Measurements from ENCODE around the gene SAP30BP. TPM values are rescaled to one million over a fixed set of nuclear protein-coding genes. Genes with fewer than 3 reads are reported as not detected.
A peak's percentile ranks its signal among the peaks of the same experiment; 100 is the strongest.

The SAP30BP gene
- total and polyA plus RNA-seq, 2 experiments from 2014 or later, result 44.9 to 97.9 TPM

GRCh38 chr17:75642182-75642783 is 24.9 kb upstream of the SAP30BP start:
- H3K27ac ChIP-seq (ENCODE audit: low read depth), result peak overlapping the region; percentile 94; the same call in 1 of the 2 replicates
- H3K4me3 ChIP-seq, result no peak overlapping the region
- TF ChIP-seq JUNB (IDR thresholded peaks at IDR 0.05; ENCODE audit: unreplicated experiment), result no peak
- no peaks in the 10 kb centered on the region for H3K27me3 ChIP-seq (ENCODE audit: insufficient read depth)
- H3K9me2 ChIP-seq (ENCODE audit: insufficient read depth), result 0 out of 2 replicates have a peak, but pooled peaks cover 3% of the 10 kb centered on the region
- Mint-ChIP-seq H3K27me3 (ENCODE audit: insufficient read depth, low read depth, poor library complexity) (peaks cover 7% of the 10 kb centered on the region), H3K36me3 (ENCODE audit: low read depth) (no peaks in the 10 kb centered on the region; the same call in 2 of the 3 replicates), H3K9me3 (no peaks in the 10 kb centered on the region), H3K27ac (peak overlapping the region; percentile 81), H3K4me3 (no peak overlapping the region), H3K4me1 (peaks cover 17% of the 10 kb centered on the region)
- H2AFZ ChIP-seq, result no peak overlapping the region
- H3K79me2 ChIP-seq (replicated peaks; ENCODE audit: insufficient read depth), result no peaks in the 10 kb centered on the region
- ATAC-seq (no peak), DNase-seq (ENCODE audit: low spot score) (no peak)
- no peaks in the 10 kb centered on the region; the same call in 1 of the 2 replicates for H3K36me3 ChIP-seq (ENCODE audit: insufficient read depth)
- peaks cover 16% of the 10 kb centered on the region for H3K4me1 ChIP-seq (ENCODE audit: insufficient read depth)
- peak overlapping the region; percentile 66 for H3K4me2 ChIP-seq
- H3F3A ChIP-seq (replicated peaks; ENCODE audit: low read depth), result no peaks in the 10 kb centered on the region
- H4K20me1 ChIP-seq (replicated peaks; ENCODE audit: insufficient read depth), result no peaks in the 10 kb centered on the region; the same call in 1 of the 2 replicates

- Mint-ChIP-seq H3K27me3 (ENCODE audit: insufficient read depth, low read depth, poor library complexity) (peaks cover 6% of the 10 kb centered on the region), H3K4me1 (peaks cover 17% of the 10 kb centered on the region), H3K27ac (peak overlapping the region; percentile 82), H3K9me3 (no peaks in the 10 kb centered on the region), H3K36me3 (ENCODE audit: low read depth) (peaks cover 4% of the 10 kb centered on the region; the same call in 1 of the 3 replicates), H3K4me3 (no peak overlapping the region)
- H3K9me2 ChIP-seq (ENCODE audit: insufficient read depth), result 0 out of 2 replicates have a peak, but pooled peaks cover 3% of the 10 kb centered on the region
- no peaks in the 10 kb centered on the region for H3F3A ChIP-seq (replicated peaks; ENCODE audit: low read depth)
- no peaks in the 10 kb centered on the region; the same call in 1 of the 2 replicates for H4K20me1 ChIP-seq (replicated peaks; ENCODE audit: insufficient read depth)
- ATAC-seq, result peak; percentile 91
- H3K4me2 ChIP-seq, result peak overlapping the region; percentile 66
- peak; percentile 68 for DNase-seq (ENCODE audit: low spot score)
- no peak for TF ChIP-seq ZNF462 (CRISPR knock-in tag; IDR thresholded peaks at IDR 0.05)
- no peak for TF ChIP-seq STAT1 (IDR thresholded peaks at IDR 0.05; ENCODE audit: unreplicated experiment)
- TF ChIP-seq ZNF114 (CRISPR knock-in tag; IDR thresholded peaks at IDR 0.05), result no peak
- TF ChIP-seq EZH2phosphoT487 (IDR thresholded peaks at IDR 0.05; ENCODE audit: unreplicated experiment), result no peak
- no peak for TF ChIP-seq ZNF331 (CRISPR knock-in tag; IDR thresholded peaks at IDR 0.05; ENCODE audit: low read depth)
- no peak for TF ChIP-seq JUNB (IDR thresholded peaks at IDR 0.05; ENCODE audit: unreplicated experiment)
- H2AFZ ChIP-seq, result no peak overlapping the region
- peak overlapping the region; percentile 94 for H3K27ac ChIP-seq (ENCODE audit: low read depth)
- peaks cover 16% of the 10 kb centered on the region for H3K4me1 ChIP-seq (ENCODE audit: insufficient read depth)
- H3K36me3 ChIP-seq (ENCODE audit: insufficient read depth), result no peaks in the 10 kb centered on the region; the same call in 1 of the 2 replicates
- no peaks in the 10 kb centered on the region for H3K79me2 ChIP-seq (replicated peaks; ENCODE audit: insufficient read depth)
- no peak overlapping the region for H3K4me3 ChIP-seq
- no peaks in the 10 kb centered on the region for H3K27me3 ChIP-seq (ENCODE audit: insufficient read depth)
Measured at GRCh38 chr17:75642784-75643642, 24.1 kb upstream of the SAP30BP start.

Measured in GM23338 (cell line).